T-helper 2 cell treated with Interferon-gamma antibody and Interleukin-4, amounts not matched to agents 5 μg/mL and 100 μg/mL, for 36 hours (primary cell): Measurements from ENCODE around the gene ANKRD11.
"Not testable (repeated sequence)": the region's sequence is repeated elsewhere in the genome, so short reads cannot be mapped to it uniquely, and the experiment has no call there.

Experiments
- DNase-seq: peaks from one replicate; pipeline ENCODE4 v3.0.0; 2021; ENCODE audit warnings: low spot score
- H3K27ac Mint-ChIP-seq: one replicate; pipeline ENCODE4 v1.8.0; 2021; ENCODE audit warnings: mild to moderate bottlenecking, mixed read lengths
- H3K27me3 Mint-ChIP-seq: one replicate; pipeline ENCODE4 v1.8.0; 2021; ENCODE audit warnings: low read depth, mixed read lengths
- H3K36me3 Mint-ChIP-seq: one replicate; pipeline ENCODE4 v1.8.0; 2021; ENCODE audit warnings: low read depth, mixed read lengths
- H3K4me1 Mint-ChIP-seq: one replicate; pipeline ENCODE4 v1.8.0; 2021; ENCODE audit warnings: low read depth, mixed read lengths
- H3K4me3 Mint-ChIP-seq: one replicate; pipeline ENCODE4 v1.8.0; 2022; ENCODE audit warnings: mild to moderate bottlenecking, moderate library complexity, mixed read lengths
- H3K9me3 Mint-ChIP-seq: one replicate; pipeline ENCODE4 v1.8.0; 2021; ENCODE audit warnings: mixed read lengths

The ANKRD11 gene

GRCh38 chr16:89458967-89459366 is 31.4 kb downstream of the ANKRD11 start:
- Mint-ChIP-seq H3K4me1 (peaks cover 33% of the 10 kb centered on the region), H3K36me3 (peaks cover 22% of the 10 kb centered on the region), H3K4me3 (no peak overlapping the region), H3K27me3 (no peaks in the 10 kb centered on the region), H3K27ac (peak overlapping the region; percentile 27), H3K9me3 (no peaks in the 10 kb centered on the region)
- DNase-seq = no peak

- Mint-ChIP-seq H3K4me1 (peaks cover 38% of the 10 kb centered on the region), H3K9me3 (no peaks in the 10 kb centered on the region), H3K27ac (peak overlapping the region; percentile 27), H3K36me3 (peaks cover 25% of the 10 kb centered on the region), H3K27me3 (no peaks in the 10 kb centered on the region), H3K4me3 (no peak overlapping the region)
- DNase-seq = no peak
Measured at GRCh38 chr16:89458551-89458950, 31.8 kb downstream of the ANKRD11 start.

GRCh38 chr16:89456419-89456959 is 33.9 kb downstream of the ANKRD11 start:
- no peak for DNase-seq
- H3K27me3 Mint-ChIP-seq = no peaks in the 10 kb centered on the region
- no peak overlapping the region for H3K4me3 Mint-ChIP-seq
- H3K27ac Mint-ChIP-seq = no peak overlapping the region
- H3K36me3 Mint-ChIP-seq = peaks cover 25% of the 10 kb centered on the region
- no peaks in the 10 kb centered on the region for H3K9me3 Mint-ChIP-seq
- peaks cover 50% of the 10 kb centered on the region for H3K4me1 Mint-ChIP-seq

GRCh38 chr16:89455692-89456091 is 34.7 kb downstream of the ANKRD11 start:
- peaks cover 52% of the 10 kb centered on the region for H3K4me1 Mint-ChIP-seq
- H3K27me3 Mint-ChIP-seq = no peaks in the 10 kb centered on the region
- no peak overlapping the region for H3K27ac Mint-ChIP-seq
- peaks cover 21% of the 10 kb centered on the region for H3K36me3 Mint-ChIP-seq
- no peaks in the 10 kb centered on the region for H3K9me3 Mint-ChIP-seq
- H3K4me3 Mint-ChIP-seq = peak overlapping the region; percentile 57
- DNase-seq = no peak

GRCh38 chr16:89455178-89455577 is 35.2 kb downstream of the ANKRD11 start:
- H3K4me1 Mint-ChIP-seq = peaks cover 53% of the 10 kb centered on the region
- H3K36me3 Mint-ChIP-seq = peaks cover 19% of the 10 kb centered on the region
- no peaks in the 10 kb centered on the region for H3K9me3 Mint-ChIP-seq
- H3K4me3 Mint-ChIP-seq = peak overlapping the region; percentile 57
- H3K27me3 Mint-ChIP-seq = no peaks in the 10 kb centered on the region
- DNase-seq = no peak
- H3K27ac Mint-ChIP-seq = peak overlapping the region; percentile 52

GRCh38 chr16:89454378-89455125 is 35.8 kb downstream of the ANKRD11 start:
- H3K9me3 Mint-ChIP-seq, DNase-seq, H3K27me3 Mint-ChIP-seq, H3K27ac Mint-ChIP-seq, H3K4me3 Mint-ChIP-seq: not testable (repeated sequence)
- H3K4me1 Mint-ChIP-seq = peaks cover 57% of the 10 kb centered on the region
- peaks cover 19% of the 10 kb centered on the region for H3K36me3 Mint-ChIP-seq

- Mint-ChIP-seq H3K4me3 (peak overlapping the region; percentile 47), H3K27ac (peak overlapping the region; percentile 68), H3K27me3 (no peaks in the 10 kb centered on the region), H3K4me1 (peaks cover 54% of the 10 kb centered on the region), H3K9me3 (no peaks in the 10 kb centered on the region), H3K36me3 (peaks cover 15% of the 10 kb centered on the region)
- no peak for DNase-seq
Measured at GRCh38 chr16:89453501-89454321, 36.6 kb downstream of the ANKRD11 start.

GRCh38 chr16:89452925-89453324 is 37.4 kb downstream of the ANKRD11 start:
- H3K27ac Mint-ChIP-seq = peak overlapping the region; percentile 49
- peaks cover 57% of the 10 kb centered on the region for H3K4me1 Mint-ChIP-seq
- peak overlapping the region; percentile 50 for H3K4me3 Mint-ChIP-seq
- no peaks in the 10 kb centered on the region for H3K27me3 Mint-ChIP-seq
- no peaks in the 10 kb centered on the region for H3K9me3 Mint-ChIP-seq
- DNase-seq = no peak
- peaks cover 11% of the 10 kb centered on the region for H3K36me3 Mint-ChIP-seq

- no peak overlapping the region for H3K4me3 Mint-ChIP-seq
- H3K4me1 Mint-ChIP-seq = peaks cover 60% of the 10 kb centered on the region
- no peaks in the 10 kb centered on the region for H3K9me3 Mint-ChIP-seq
- H3K36me3 Mint-ChIP-seq = peaks cover 9% of the 10 kb centered on the region
- peak overlapping the region; percentile 55 for H3K27ac Mint-ChIP-seq
- no peaks in the 10 kb centered on the region for H3K27me3 Mint-ChIP-seq
- DNase-seq = no peak
Measured at GRCh38 chr16:89452241-89452640, 38.1 kb downstream of the ANKRD11 start.

- DNase-seq = no peak
- Mint-ChIP-seq H3K4me1 (peaks cover 66% of the 10 kb centered on the region), H3K27me3 (no peaks in the 10 kb centered on the region), H3K4me3 (no peak overlapping the region), H3K27ac (no peak overlapping the region), H3K9me3 (no peaks in the 10 kb centered on the region), H3K36me3 (peaks cover 3% of the 10 kb centered on the region)
Measured at GRCh38 chr16:89450537-89450936, 39.8 kb downstream of the ANKRD11 start.

GRCh38 chr16:89449726-89450335 is 40.5 kb downstream of the ANKRD11 start:
- peaks cover 3% of the 10 kb centered on the region for H3K36me3 Mint-ChIP-seq
- no peak for DNase-seq
- no peaks in the 10 kb centered on the region for H3K27me3 Mint-ChIP-seq
- peaks cover 68% of the 10 kb centered on the region for H3K4me1 Mint-ChIP-seq
- H3K4me3 Mint-ChIP-seq = no peak overlapping the region
- peak overlapping the region; percentile 5 for H3K27ac Mint-ChIP-seq
- H3K9me3 Mint-ChIP-seq = no peaks in the 10 kb centered on the region

- no peaks in the 10 kb centered on the region for H3K9me3 Mint-ChIP-seq
- no peaks in the 10 kb centered on the region for H3K36me3 Mint-ChIP-seq
- H3K27me3 Mint-ChIP-seq = no peaks in the 10 kb centered on the region
- H3K27ac Mint-ChIP-seq = no peak overlapping the region
- H3K4me1 Mint-ChIP-seq = peaks cover 72% of the 10 kb centered on the region
- H3K4me3 Mint-ChIP-seq = no peak overlapping the region
- no peak for DNase-seq
Measured at GRCh38 chr16:89448656-89449055, 41.7 kb downstream of the ANKRD11 start.

GRCh38 chr16:89446975-89447293 is 43.4 kb downstream of the ANKRD11 start:
- H3K4me3 Mint-ChIP-seq = peak overlapping the region; percentile 34
- no peaks in the 10 kb centered on the region for H3K9me3 Mint-ChIP-seq
- H3K36me3 Mint-ChIP-seq = no peaks in the 10 kb centered on the region
- no peaks in the 10 kb centered on the region for H3K27me3 Mint-ChIP-seq
- H3K4me1 Mint-ChIP-seq = peaks cover 75% of the 10 kb centered on the region
- DNase-seq = no peak
- H3K27ac Mint-ChIP-seq = peak overlapping the region; percentile 69
